Measurements from ENCODE around the gene APBA2.

The APBA2 gene

DNA sequence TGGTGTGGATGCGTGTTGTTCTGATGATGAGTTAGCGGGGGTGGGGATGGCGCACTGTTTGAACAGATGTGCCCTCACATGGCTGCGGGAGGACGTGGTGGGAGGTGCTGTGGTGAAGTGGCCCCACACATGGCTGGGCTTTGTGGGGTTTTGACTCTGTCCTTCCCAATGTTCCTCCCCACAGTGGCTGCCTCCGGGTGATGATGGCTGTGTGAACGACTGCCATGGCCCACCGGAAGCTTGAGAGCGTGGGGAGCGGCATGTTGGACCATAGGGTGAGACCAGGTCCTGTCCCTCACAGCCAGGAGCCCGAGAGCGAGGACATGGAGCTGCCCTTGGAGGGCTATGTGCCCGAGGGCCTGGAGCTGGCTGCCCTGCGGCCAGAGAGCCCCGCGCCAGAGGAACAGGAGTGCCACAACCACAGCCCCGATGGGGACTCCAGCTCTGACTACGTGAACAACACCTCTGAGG lies 167.9 kb downstream of the APBA2 start:
- DNase-seq (ENCODE audit: low read depth): no peak
- TF ChIP-seq, protein P1, sequence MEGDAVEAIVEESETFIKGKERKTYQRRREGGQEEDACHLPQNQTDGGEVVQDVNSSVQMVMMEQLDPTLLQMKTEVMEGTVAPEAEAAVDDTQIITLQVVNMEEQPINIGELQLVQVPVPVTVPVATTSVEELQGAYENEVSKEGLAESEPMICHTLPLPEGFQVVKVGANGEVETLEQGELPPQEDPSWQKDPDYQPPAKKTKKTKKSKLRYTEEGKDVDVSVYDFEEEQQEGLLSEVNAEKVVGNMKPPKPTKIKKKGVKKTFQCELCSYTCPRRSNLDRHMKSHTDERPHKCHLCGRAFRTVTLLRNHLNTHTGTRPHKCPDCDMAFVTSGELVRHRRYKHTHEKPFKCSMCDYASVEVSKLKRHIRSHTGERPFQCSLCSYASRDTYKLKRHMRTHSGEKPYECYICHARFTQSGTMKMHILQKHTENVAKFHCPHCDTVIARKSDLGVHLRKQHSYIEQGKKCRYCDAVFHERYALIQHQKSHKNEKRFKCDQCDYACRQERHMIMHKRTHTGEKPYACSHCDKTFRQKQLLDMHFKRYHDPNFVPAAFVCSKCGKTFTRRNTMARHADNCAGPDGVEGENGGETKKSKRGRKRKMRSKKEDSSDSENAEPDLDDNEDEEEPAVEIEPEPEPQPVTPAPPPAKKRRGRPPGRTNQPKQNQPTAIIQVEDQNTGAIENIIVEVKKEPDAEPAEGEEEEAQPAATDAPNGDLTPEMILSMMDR (IDR thresholded peaks at IDR 0.05; ENCODE audit: low read depth, low read length, missing control alignments): no peak
- no peak overlapping the region for H3K4me3 ChIP-seq (ENCODE audit: low read depth, low read length)

DNA sequence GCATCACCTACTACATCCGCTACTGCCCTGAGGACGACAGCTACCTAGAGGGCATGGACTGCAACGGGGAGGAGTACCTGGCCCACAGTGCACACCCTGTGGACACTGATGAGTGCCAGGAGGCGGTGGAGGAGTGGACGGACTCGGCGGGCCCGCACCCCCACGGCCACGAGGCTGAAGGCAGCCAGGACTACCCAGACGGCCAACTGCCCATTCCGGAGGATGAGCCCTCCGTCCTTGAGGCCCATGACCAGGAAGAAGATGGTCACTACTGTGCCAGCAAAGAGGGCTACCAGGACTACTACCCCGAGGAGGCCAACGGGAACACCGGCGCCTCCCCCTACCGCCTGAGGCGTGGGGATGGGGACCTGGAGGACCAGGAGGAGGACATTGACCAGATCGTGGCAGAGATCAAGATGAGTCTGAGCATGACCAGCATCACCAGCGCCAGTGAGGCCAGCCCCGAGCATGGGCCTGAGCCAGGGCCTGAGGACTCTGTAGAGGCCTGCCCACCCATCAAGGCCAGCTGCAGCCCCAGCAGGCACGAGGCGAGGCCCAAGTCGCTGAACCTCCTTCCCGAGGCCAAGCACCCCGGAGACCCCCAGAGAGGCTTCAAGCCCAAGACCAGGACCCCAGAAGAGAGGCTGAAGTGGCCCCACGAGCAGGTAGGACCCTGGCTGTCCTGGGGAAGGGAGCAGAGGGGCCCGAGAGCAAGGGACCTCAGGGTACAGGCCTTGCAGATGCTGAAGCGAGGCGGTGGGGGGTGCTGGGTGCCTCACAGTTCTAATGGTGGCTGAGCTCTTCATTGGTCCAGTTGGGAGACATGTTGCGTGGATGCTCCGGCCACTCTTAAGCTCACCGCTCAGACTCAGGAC lies 168.6 kb downstream of the APBA2 start:
- TF ChIP-seq, protein P1 (IDR thresholded peaks at IDR 0.05; ENCODE audit: low read depth, low read length, missing control alignments): no peak
- DNase-seq (ENCODE audit: low read depth): no peak
- H3K4me3 ChIP-seq (ENCODE audit: low read depth, low read length): no peak overlapping the region

DNA sequence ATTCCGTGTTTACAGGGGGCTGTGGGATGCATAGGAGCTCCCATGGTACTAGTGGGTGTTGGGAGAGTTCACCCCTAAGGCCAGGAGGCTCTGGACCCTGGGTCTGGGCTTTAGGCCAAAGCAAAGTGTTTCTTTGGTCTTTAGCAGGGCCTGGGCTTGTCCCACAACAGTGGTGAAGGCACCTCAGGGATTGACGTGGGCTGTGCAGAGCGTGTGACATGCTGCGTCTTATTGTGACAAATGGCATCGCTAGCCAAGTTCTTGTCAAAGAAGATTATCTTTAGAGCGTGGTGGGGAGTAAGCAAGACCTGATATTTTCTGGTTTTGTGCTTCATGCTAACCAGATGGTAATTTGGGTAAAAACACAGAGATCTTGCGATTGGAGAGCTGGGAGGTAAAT lies 170.1 kb downstream of the APBA2 start:
- TF ChIP-seq, protein P1 (IDR thresholded peaks at IDR 0.05; ENCODE audit: low read depth, low read length, missing control alignments): no peak
- DNase-seq (ENCODE audit: low read depth): no peak
- H3K4me3 ChIP-seq (ENCODE audit: low read depth, low read length): no peak overlapping the region

DNA sequence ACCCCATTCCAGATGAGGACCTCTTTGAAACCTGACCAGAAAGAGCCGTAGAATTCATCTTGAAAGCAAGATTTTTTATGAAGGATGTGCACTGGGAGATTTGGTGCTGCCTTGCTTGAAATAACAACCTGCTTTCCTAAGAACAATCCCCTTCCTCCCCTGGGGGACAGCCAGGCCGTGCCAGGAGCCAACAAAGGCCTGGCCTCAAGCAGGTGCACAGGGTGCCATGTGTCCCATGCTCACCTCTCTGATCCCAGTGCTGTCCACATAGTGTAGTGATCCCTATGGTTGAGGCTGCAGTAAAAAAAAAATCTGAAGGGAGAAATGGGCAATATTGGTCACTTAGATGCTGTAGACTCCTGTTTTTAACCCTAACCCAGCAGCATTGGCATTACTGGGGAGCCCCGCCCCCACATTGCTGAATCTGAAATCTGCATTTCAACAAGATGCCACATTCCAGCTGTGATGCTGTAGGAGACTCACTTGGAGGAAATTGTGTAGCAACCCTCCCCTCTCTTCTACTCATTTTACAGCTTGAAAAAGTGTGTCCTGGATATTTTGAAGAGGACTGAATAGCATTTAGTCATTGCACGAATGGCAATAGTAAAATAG lies 171.2 kb downstream of the APBA2 start:
- TF ChIP-seq, protein P1 (IDR thresholded peaks at IDR 0.05; ENCODE audit: low read depth, low read length, missing control alignments): no peak
- H3K4me3 ChIP-seq (ENCODE audit: low read depth, low read length): no peak overlapping the region
- no peak for DNase-seq (ENCODE audit: low read depth)

DNA sequence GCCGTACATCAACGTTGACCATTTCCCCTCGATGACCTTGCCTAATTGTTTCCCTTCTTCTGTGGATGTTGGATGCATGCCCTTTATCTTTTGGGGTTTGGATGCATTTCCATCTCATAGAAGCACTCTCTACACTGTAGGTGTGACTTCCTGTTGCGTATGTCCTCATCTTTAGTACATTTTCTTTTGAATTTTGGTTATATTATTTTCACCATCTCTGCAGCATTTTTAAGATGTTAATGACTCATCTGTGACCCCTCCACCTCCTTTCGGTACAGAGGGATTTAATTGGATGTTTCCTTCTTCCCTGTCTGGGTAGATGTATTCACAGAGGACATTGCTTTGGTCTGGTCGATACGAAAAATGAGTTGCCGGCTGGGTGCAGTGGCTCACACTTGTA lies 172.1 kb downstream of the APBA2 start:
- TF ChIP-seq, protein P1 (IDR thresholded peaks at IDR 0.05; ENCODE audit: low read depth, low read length, missing control alignments): no peak
- no peak overlapping the region for H3K4me3 ChIP-seq (ENCODE audit: low read depth, low read length)
- DNase-seq (ENCODE audit: low read depth): no peak

DNA sequence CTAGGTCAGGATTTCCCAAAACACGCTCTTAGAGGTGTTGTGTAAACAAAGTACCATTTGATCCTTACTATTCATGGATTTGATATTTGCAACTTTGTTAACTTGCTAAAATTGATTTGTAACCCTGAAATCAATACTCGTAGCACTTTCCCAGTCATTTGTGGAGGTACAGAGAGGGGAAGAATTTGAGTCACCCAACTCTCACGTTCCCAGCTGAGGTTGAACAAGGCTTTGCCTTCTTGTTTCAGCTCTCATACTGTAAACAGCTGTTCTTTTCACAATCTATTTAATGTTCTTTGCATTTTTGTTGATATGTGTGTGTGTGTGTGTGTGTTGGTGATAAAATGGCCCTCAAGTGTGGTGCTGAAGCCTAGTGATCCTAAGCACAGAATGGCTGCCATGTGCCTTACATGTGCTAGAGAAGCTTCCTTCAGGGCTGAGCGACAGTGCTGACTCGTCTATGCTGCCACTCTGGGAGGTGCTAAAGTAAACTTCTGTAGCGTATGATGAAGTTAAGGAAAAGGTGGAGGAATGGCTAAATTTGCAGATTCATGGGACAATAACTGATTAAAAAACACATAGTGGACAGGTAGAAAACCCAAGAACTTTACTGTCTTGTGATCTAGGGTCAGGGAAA lies 173.2 kb downstream of the APBA2 start:
- no peak overlapping the region for H3K4me3 ChIP-seq (ENCODE audit: low read depth, low read length)
- DNase-seq (ENCODE audit: low read depth): no peak
- TF ChIP-seq, protein P1 (IDR thresholded peaks at IDR 0.05; ENCODE audit: low read depth, low read length, missing control alignments): no peak
